ENCODE results near the gene SLC4A1AP.
A peak's percentile ranks its signal among the peaks of the same experiment; 100 is the strongest.
"Not testable (repeated sequence)": the region's sequence is repeated elsewhere in the genome, so short reads cannot be mapped to it uniquely, and the experiment has no call there.

SLC4A1AP gene
- 33.5 to 61.3 reads per million in 2 donors for total RNA-seq

GRCh38 chr2:27663285-27664153 lies at the start of gene SLC4A1AP, which contains the start of gene SUPT7L:
TSS of gene SLC4A1AP (plus strand) at chr2:27663889. CDS start at chr2:27663915, 26 bp downstream.
TSS of gene SUPT7L (minus strand) at chr2:27663614. CDS start at chr2:27662192, 1,422 bp downstream.
- DNase-seq = peak; percentile 64

- DNase-seq = no peak
Observed at GRCh38 chr2:27613985-27614384, 49.7 kb upstream of the SLC4A1AP start.

- DNase-seq = no peak
Observed at GRCh38 chr2:27615316-27615715, 48.4 kb upstream of the SLC4A1AP start.

- DNase-seq = no peak
Observed at GRCh38 chr2:27621524-27621923, 42.2 kb upstream of the SLC4A1AP start.

- no peak for DNase-seq
Observed at GRCh38 chr2:27622921-27623384, 40.7 kb upstream of the SLC4A1AP start.

GRCh38 chr2:27624943-27625342 lies 38.7 kb upstream of the SLC4A1AP start:
- no peak for DNase-seq

- not testable (repeated sequence) for DNase-seq
Observed at GRCh38 chr2:27626323-27626722, 37.4 kb upstream of the SLC4A1AP start.

- not testable (repeated sequence) for DNase-seq
Observed at GRCh38 chr2:27626921-27627320, 36.8 kb upstream of the SLC4A1AP start.

- DNase-seq = no peak
Observed at GRCh38 chr2:27627963-27628766, 35.5 kb upstream of the SLC4A1AP start.

- DNase-seq = peak; percentile 89
Observed at GRCh38 chr2:27628767-27629709, 34.7 kb upstream of the SLC4A1AP start, which contains the start of the genes CCDC121 and GPN1. TSS of gene CCDC121 (minus strand) at chr2:27629012. CDS start at chr2:27627799, 1,213 bp downstream. TSS of gene GPN1 (plus strand) at chr2:27629050. CDS start at chr2:27629059, 9 bp downstream.

GRCh38 chr2:27630257-27630656 lies 33.4 kb upstream of the SLC4A1AP start:
- DNase-seq = not testable (repeated sequence)

GRCh38 chr2:27634291-27634690 lies 29.4 kb upstream of the SLC4A1AP start:
- no peak for DNase-seq

GRCh38 chr2:27636766-27637165 lies 26.9 kb upstream of the SLC4A1AP start:
- DNase-seq = no peak

- no peak for DNase-seq
Observed at GRCh38 chr2:27638037-27638637, 25.6 kb upstream of the SLC4A1AP start.

- DNase-seq = no peak
Observed at GRCh38 chr2:27638709-27639108, 25.0 kb upstream of the SLC4A1AP start.

- DNase-seq = no peak
Observed at GRCh38 chr2:27640722-27641245, 22.9 kb upstream of the SLC4A1AP start.

- DNase-seq = no peak
Observed at GRCh38 chr2:27645197-27645596, 18.5 kb upstream of the SLC4A1AP start.

GRCh38 chr2:27647289-27647688 lies 16.4 kb upstream of the SLC4A1AP start:
- no peak for DNase-seq

GRCh38 chr2:27647737-27648136 lies 16.0 kb upstream of the SLC4A1AP start:
- DNase-seq = no peak

- no peak for DNase-seq
Observed at GRCh38 chr2:27651056-27651455, 12.6 kb upstream of the SLC4A1AP start.

GRCh38 chr2:27652341-27652740 lies 11.3 kb upstream of the SLC4A1AP start:
- no peak for DNase-seq
